Measurements from ENCODE around the gene MUC5B. TPM values are rescaled to one million over a fixed set of nuclear protein-coding genes. Genes with fewer than 3 reads are reported as not detected.

Gene MUC5B
- total and polyA plus RNA-seq, 2 of the 13 experiments (the other 11 are each of a cell fraction or from before 2014, with no cell fraction given): 0.01 TPM; not detected in 1

DNA sequence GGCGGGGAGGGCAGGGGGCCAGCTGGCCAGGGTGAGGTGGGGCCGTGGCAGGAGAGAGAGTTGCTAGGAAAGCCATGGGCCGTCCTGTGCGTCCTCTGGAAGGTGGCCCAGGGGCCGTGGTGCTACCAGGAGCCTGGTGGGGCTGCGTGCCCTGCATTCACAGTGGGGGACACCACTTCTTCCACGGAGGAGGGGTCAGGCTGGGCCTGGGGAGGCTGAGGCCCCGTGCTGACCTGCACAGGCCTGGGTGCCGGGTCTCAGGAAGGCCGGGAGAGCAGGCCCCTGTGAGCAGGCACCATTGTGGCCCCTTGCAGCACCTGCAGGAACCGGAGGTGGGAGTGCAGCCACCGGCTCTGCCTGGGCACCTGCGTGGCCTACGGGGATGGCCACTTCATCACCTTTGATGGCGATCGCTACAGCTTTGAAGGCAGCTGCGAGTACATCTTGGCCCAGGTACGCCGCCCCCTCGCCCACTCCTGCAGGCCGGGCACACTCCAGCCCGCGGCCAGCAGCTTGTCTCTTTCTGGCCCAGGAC lies 12.0 kb downstream of the MUC5B start (continued):
- no peak for TF ChIP-seq NFE2 (CRISPR knock-in tag; IDR thresholded peaks at IDR 0.05)
- TF ChIP-seq, protein P1, sequence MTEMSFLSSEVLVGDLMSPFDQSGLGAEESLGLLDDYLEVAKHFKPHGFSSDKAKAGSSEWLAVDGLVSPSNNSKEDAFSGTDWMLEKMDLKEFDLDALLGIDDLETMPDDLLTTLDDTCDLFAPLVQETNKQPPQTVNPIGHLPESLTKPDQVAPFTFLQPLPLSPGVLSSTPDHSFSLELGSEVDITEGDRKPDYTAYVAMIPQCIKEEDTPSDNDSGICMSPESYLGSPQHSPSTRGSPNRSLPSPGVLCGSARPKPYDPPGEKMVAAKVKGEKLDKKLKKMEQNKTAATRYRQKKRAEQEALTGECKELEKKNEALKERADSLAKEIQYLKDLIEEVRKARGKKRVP (CRISPR knock-in tag; IDR thresholded peaks at IDR 0.05): no peak

DNA sequence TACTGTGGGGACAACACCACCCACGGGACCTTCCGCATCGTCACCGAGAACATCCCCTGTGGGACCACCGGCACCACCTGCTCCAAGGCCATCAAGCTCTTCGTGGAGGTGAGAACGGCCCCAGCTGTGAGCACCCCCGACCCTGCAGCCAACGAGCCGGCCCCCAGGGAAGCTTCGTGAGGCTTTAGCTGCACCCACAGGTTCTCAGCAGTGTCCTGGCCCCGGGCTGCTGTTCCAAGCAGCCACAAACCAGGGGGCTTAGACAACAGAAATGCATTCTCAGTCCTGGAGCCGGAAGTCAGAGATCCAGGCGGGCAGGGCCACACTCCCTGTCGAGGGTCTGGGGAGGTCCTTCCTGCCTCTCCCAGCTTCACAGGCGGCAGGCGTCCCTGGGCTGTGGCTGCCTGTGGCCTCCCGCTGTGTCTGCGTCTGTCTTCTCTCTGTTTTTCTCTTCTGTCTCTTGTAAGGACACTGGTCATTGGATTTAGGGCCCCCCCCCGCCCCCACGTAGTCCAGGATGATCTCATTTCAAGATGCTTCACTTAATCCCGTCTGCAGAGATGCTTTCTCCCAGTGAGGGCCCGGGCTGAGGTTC lies 12.5 kb downstream of the MUC5B start:
- POLR2A ChIA-PET: no interaction called here
- in situ Hi-C loops (cut with HindIII; ENCODE audit: extremely low pct_ligation_motif_present, low pct_unique_long_range_greater_than_20kb): no loop called here
- H3K27ac ChIP-seq (ENCODE audit: extremely low read length, insufficient read depth, low read length): no peak overlapping the region
- CTCF ChIA-PET (ENCODE audit: low intra/inter-chr PET ratio, low total read pairs): no interaction called here
- FAIRE-seq (no peak), DNase-seq (ENCODE audit: low spot score) (no peak), ATAC-seq (no peak)
- intact Hi-C loops (cut with micrococcal nuclease; ENCODE audit: unreplicated experiment): no loop called here
- no TSS peak for BruUV-seq (replicated peaks)
- H3K27me3 ChIP-seq (ENCODE audit: control insufficient read depth in 1 of 2, insufficient read depth in 2 of 2, low read length in 2 of 2): peaks cover under 1 to 3% of the 10 kb centered on the region in 2 experiments; a peak in 3 of 5 replicates
- no peaks in the 10 kb centered on the region for H4K20me1 ChIP-seq (ENCODE audit: insufficient read depth, low read length)
- no peak overlapping the region for H2AFZ ChIP-seq (ENCODE audit: low read length)
- H3K4me2 ChIP-seq (ENCODE audit: low read depth, low read length): no peak overlapping the region
- TF ChIP-seq, protein P2, sequence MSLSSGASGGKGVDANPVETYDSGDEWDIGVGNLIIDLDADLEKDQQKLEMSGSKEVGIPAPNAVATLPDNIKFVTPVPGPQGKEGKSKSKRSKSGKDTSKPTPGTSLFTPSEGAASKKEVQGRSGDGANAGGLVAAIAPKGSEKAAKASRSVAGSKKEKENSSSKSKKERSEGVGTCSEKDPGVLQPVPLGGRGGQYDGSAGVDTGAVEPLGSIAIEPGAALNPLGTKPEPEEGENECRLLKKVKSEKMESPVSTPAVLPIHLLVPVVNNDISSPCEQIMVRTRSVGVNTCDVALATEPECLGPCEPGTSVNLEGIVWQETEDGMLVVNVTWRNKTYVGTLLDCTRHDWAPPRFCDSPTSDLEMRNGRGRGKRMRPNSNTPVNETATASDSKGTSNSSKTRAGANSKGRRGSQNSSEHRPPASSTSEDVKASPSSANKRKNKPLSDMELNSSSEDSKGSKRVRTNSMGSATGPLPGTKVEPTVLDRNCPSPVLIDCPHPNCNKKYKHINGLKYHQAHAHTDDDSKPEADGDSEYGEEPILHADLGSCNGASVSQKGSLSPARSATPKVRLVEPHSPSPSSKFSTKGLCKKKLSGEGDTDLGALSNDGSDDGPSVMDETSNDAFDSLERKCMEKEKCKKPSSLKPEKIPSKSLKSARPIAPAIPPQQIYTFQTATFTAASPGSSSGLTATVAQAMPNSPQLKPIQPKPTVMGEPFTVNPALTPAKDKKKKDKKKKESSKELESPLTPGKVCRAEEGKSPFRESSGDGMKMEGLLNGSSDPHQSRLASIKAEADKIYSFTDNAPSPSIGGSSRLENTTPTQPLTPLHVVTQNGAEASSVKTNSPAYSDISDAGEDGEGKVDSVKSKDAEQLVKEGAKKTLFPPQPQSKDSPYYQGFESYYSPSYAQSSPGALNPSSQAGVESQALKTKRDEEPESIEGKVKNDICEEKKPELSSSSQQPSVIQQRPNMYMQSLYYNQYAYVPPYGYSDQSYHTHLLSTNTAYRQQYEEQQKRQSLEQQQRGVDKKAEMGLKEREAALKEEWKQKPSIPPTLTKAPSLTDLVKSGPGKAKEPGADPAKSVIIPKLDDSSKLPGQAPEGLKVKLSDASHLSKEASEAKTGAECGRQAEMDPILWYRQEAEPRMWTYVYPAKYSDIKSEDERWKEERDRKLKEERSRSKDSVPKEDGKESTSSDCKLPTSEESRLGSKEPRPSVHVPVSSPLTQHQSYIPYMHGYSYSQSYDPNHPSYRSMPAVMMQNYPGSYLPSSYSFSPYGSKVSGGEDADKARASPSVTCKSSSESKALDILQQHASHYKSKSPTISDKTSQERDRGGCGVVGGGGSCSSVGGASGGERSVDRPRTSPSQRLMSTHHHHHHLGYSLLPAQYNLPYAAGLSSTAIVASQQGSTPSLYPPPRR (CRISPR knock-in tag; IDR thresholded peaks at IDR 0.05; ENCODE audit: borderline replicate concordance): no peak
- TF ChIP-seq SCMH1 (CRISPR knock-in tag; IDR thresholded peaks at IDR 0.05; ENCODE audit: borderline replicate concordance) (no peak), HOXA7 (CRISPR knock-in tag; IDR thresholded peaks at IDR 0.05) (no peak)
- no peaks in the 10 kb centered on the region for H3K9me3 ChIP-seq (ENCODE audit: low read length)
- no peaks in the 10 kb centered on the region for H3K4me1 ChIP-seq (ENCODE audit: insufficient read depth, low read length)
- H3K36me3 ChIP-seq (replicated peaks in 1 of 2; ENCODE audit: control insufficient read depth in 1 of 2, insufficient read depth in 2 of 2, low read length in 2 of 2): no peaks in the 10 kb centered on the region
- WGBS (ENCODE audit: low lambda C conversion rate): 34% methylated on average over 13 of the region's 23 CpGs
- no peak overlapping the region for H3K4me3 ChIP-seq (replicated peaks in 1 of 3; ENCODE audit: insufficient read depth in 1 of 3, low read depth in 2 of 3, low read length in 3 of 3)
- H3K79me2 ChIP-seq (ENCODE audit: insufficient read depth, low read length): no peaks in the 10 kb centered on the region
- no peak overlapping the region for H3K9ac ChIP-seq (ENCODE audit: insufficient read depth, low read depth, low read length)

Data from HepG2 (cell line).